Liver (tissue), 9 donors: Measurements from ENCODE around the gene SLC7A6OS. TPM values are rescaled to one million over a fixed set of nuclear protein-coding genes. Genes with fewer than 3 reads are reported as not detected.

Experiments
- DNase-seq: peaks from one replicate; pipeline ENCODE4 v3.0.0-alpha.2; 2017; ENCODE audit warnings: low spot score
- H3K27ac ChIP-seq, 2 donors: one replicate each; pipeline ENCODE4 v1.7.0; 2013; ENCODE audit warnings: inconsistent platforms in 2 of 2, low read length in 2 of 2, control low read depth in 1 of 2, low read depth in 1 of 2, mild to moderate bottlenecking in 1 of 2
- H3K27me3 ChIP-seq, 4 donors: one replicate each; pipeline versions ENCODE4 v1.6.1 to v1.7.0; 2013; ENCODE audit warnings: low read length in 3 of 4, inconsistent platforms in 1 of 4, mild to moderate bottlenecking in 1 of 4, moderate library complexity in 1 of 4; ENCODE audit not compliant: control insufficient read depth in 4 of 4, insufficient read depth in 4 of 4
- H3K36me3 ChIP-seq, 4 donors: one replicate each; pipeline versions ENCODE4 v1.6.1 to v1.7.0; 2013; ENCODE audit warnings: low read length in 3 of 4, mild to moderate bottlenecking in 3 of 4, low read depth in 1 of 4, moderate library complexity in 1 of 4; ENCODE audit not compliant: control insufficient read depth in 4 of 4, insufficient read depth in 3 of 4
- H3K4me1 ChIP-seq, 4 donors: one replicate each; pipeline versions ENCODE4 v1.6.1 to v1.7.0; 2013; ENCODE audit warnings: low read length in 3 of 4, mild to moderate bottlenecking in 3 of 4, moderate library complexity in 1 of 4; ENCODE audit not compliant: control insufficient read depth in 4 of 4, insufficient read depth in 4 of 4
- H3K4me3 ChIP-seq, 3 donors: one replicate each; pipeline versions ENCODE4 v1.6.1 to v1.7.0; 2013; ENCODE audit warnings: low read length in 3 of 3, control low read depth in 1 of 3, low read depth in 1 of 3, mild to moderate bottlenecking in 1 of 3
- H3K9ac ChIP-seq, 2 donors: one replicate each; pipeline ENCODE4 v1.7.0; 2013; ENCODE audit warnings: low read length in 2 of 2, mild to moderate bottlenecking in 2 of 2, moderate library complexity in 2 of 2, control low read depth in 1 of 2, low read depth in 1 of 2
- H3K9me3 ChIP-seq, 4 donors: one replicate each; pipeline versions ENCODE4 v1.6.1 to v1.7.0; 2013; ENCODE audit warnings: low read length in 3 of 4; ENCODE audit not compliant: control insufficient read depth in 4 of 4
- ATF3 ChIP-seq: IDR thresholded peaks from 2 replicates; pipeline ENCODE4 v1.6.1; 2016; ENCODE audit warnings: antibody characterized with exemption
- CTCF ChIP-seq: fragments of 150-350 bp; IDR thresholded peaks from 2 replicates; pipeline ENCODE4 v1.5.1; 2017; ENCODE audit warnings: improper control_type of control experiment, low read depth, low read length; ENCODE audit not compliant: missing input control
- EGR1 ChIP-seq, 2 donors: IDR thresholded peaks; 2 replicates each; pipeline ENCODE4 v1.6.1; 2016 to 2018; ENCODE audit warnings: antibody characterized with exemption in 2 of 2, low read depth in 2 of 2
- FOXA1 ChIP-seq: IDR thresholded peaks from 2 replicates; pipeline ENCODE4 v1.6.1; 2016; ENCODE audit warnings: antibody characterized with exemption
- FOXA2 ChIP-seq: IDR thresholded peaks from 2 replicates; pipeline ENCODE4 v1.6.1; 2016; ENCODE audit warnings: antibody characterized with exemption
- HNF4A ChIP-seq, 2 donors: conservative IDR thresholded peaks; 2 replicates each; pipeline ENCODE4 v1.6.1; 2016; ENCODE audit warnings: antibody characterized with exemption in 2 of 2, mild to moderate bottlenecking in 2 of 2
- HNF4G ChIP-seq: IDR thresholded peaks from 2 replicates; pipeline ENCODE4 v1.6.1; 2016; ENCODE audit warnings: antibody characterized with exemption
- MAX ChIP-seq: IDR thresholded peaks from 2 replicates; pipeline ENCODE4 v1.6.1; 2016; ENCODE audit warnings: antibody characterized with exemption
- NR2F2 ChIP-seq: IDR thresholded peaks from 2 replicates; pipeline ENCODE4 v1.6.1; 2016; ENCODE audit warnings: antibody characterized with exemption
- RAD21 ChIP-seq, 2 donors: IDR thresholded peaks; 2 replicates each; pipeline ENCODE4 v1.6.1; 2016; ENCODE audit warnings: antibody characterized with exemption in 2 of 2, mild to moderate bottlenecking in 2 of 2
- REST ChIP-seq: IDR thresholded peaks from 2 replicates; pipeline ENCODE4 v1.6.1; 2016; ENCODE audit warnings: antibody characterized with exemption, mild to moderate bottlenecking
- SP1 ChIP-seq: IDR thresholded peaks from 2 replicates; pipeline ENCODE4 v1.6.1; 2018; ENCODE audit warnings: antibody characterized with exemption, mild to moderate bottlenecking
- TAF1 ChIP-seq: conservative IDR thresholded peaks from 2 replicates; pipeline ENCODE4 v1.6.1; 2016; ENCODE audit warnings: antibody characterized with exemption, mild to moderate bottlenecking
- YY1 ChIP-seq: IDR thresholded peaks from 2 replicates; pipeline ENCODE4 v1.6.1; 2016; ENCODE audit warnings: antibody characterized with exemption, mild to moderate bottlenecking
- ZBTB33 ChIP-seq: IDR thresholded peaks from 2 replicates; pipeline ENCODE4 v1.6.1; 2016; ENCODE audit warnings: antibody characterized with exemption
- WGBS: extraction: QIAGEN DNeasy Blood & Tissue Kit; methylation state at CpG from one replicate; pipeline ENCODE4 v1.1.7; 2013; 5-methylcytosine and 5-hydroxymethylcytosine counted together
- polyA plus RNA-seq, 2 donors: library from polyadenylated mRNA; stranded (reverse) in 1 of 2; unstranded in 1 of 2; fragments of 200-250 nt in 1 of 2; fragments of >200 nt in 1 of 2; fragmentation: Nextera tagmentation in 1 of 2; extraction: Ambion mirVana in 1 of 2; gene quantifications; one replicate each; pipeline versions ENCODE4 v1.2.1 to v1.2.3, GENCODE V29; 2013 to 2015
- total RNA-seq, 2 donors: library from RNA; depleted of rRNA; stranded (reverse); fragments of >200 nt; gene quantifications; one replicate each; pipeline ENCODE4 v1.2.3, GENCODE V29; 2014
- donor health status: healthy.
- donor health status: healthy.
- donor health status: healthy.
- donor health status: healthy.
- donor health status: healthy.

SLC7A6OS gene
- total and polyA plus RNA-seq, 4 donors: 2.6 to 8.3 (median 5.5) TPM

- H3K9me3 ChIP-seq: no peaks in the 10 kb centered on the region
- no peaks in the 10 kb centered on the region for H3K27me3 ChIP-seq
- no peak for TF ChIP-seq TAF1
- no peak for TF ChIP-seq ATF3
- no peak for TF ChIP-seq EGR1 (IDR thresholded peaks at IDR 0.05; ENCODE audit: low read depth in 2 of 2)
- no peak for TF ChIP-seq REST
- TF ChIP-seq NR2F2: no peak
- TF ChIP-seq HNF4A (conservative IDR thresholded peaks at IDR 0.05): no peak
- TF ChIP-seq YY1: no peak
- TF ChIP-seq CTCF: no peak
- H3K4me1 ChIP-seq: peaks cover 0 to 4% (median 2%) of the 10 kb centered on the region in 4 donors
- DNase-seq: no peak
- peaks cover 15 to 84% (median 38%) of the 10 kb centered on the region in 4 donors for H3K36me3 ChIP-seq
- H3K4me3 ChIP-seq: no peak overlapping the region
- no peak overlapping the region for H3K9ac ChIP-seq
- 87% methylated on average over 11 of the region's 11 CpGs for WGBS
- H3K27ac ChIP-seq: no peak overlapping the region
These were observed 40.7 kb upstream of the SLC7A6OS start for GRCh38 chr16:68351463-68351862.

GRCh38 chr16:68350813-68351350 is 40.1 kb upstream of the SLC7A6OS start:
- Histone ChIP-seq H3K4me1 (peaks cover 0 to 9% (median 7%) of the 10 kb centered on the region in 4 donors), H3K27me3 (no peaks in the 10 kb centered on the region), H3K4me3 (no peak overlapping the region), H3K27ac (no peak overlapping the region), H3K36me3 (peaks cover 15 to 83% (median 37%) of the 10 kb centered on the region in 4 donors), H3K9me3 (no peaks in the 10 kb centered on the region), H3K9ac (no peak overlapping the region)
- WGBS: 97% methylated on average over 10 of the region's 10 CpGs
- TF ChIP-seq TAF1 (no peak), ATF3 (no peak), FOXA2 (no peak), MAX (no peak)
- no peak for DNase-seq

GRCh38 chr16:68349838-68350410 is 39.2 kb upstream of the SLC7A6OS start:
- Histone ChIP-seq H3K9me3 (no peaks in the 10 kb centered on the region), H3K9ac (no peak overlapping the region), H3K4me3 (no peak overlapping the region), H3K27ac (no peak overlapping the region), H3K36me3 (peaks cover 11 to 76% (median 37%) of the 10 kb centered on the region in 4 donors), H3K27me3 (no peaks in the 10 kb centered on the region), H3K4me1 (peaks cover 2 to 19% (median 16%) of the 10 kb centered on the region in 4 donors)
- WGBS: 96% methylated on average over 10 of the region's 10 CpGs
- DNase-seq: no peak
- no peak for TF ChIP-seq FOXA1
- TF ChIP-seq EGR1 (IDR thresholded peaks at IDR 0.05; ENCODE audit: low read depth in 2 of 2): no peak
- TF ChIP-seq SP1: no peak
- no peak for TF ChIP-seq ZBTB33
- TF ChIP-seq NR2F2: no peak
- TF ChIP-seq RAD21 (IDR thresholded peaks at IDR 0.05): no peak
- TF ChIP-seq YY1: no peak
- no peak for TF ChIP-seq FOXA2
- no peak for TF ChIP-seq TAF1
- TF ChIP-seq HNF4G: no peak
- TF ChIP-seq HNF4A (conservative IDR thresholded peaks at IDR 0.05): no peak
- no peak for TF ChIP-seq MAX
- TF ChIP-seq CTCF: no peak
